Coronary artery (tissue), 2 donors: ENCODE results near the gene PTGR2.

Experiments used
- DNase-seq: peaks from one replicate; pipeline ENCODE4 v3.0.0-alpha.2; 2017; ENCODE audit warnings: low spot score
- H3K27ac ChIP-seq, 2 donors: fragments of 200-600 bp; sonication (generic); one replicate each; pipeline ENCODE4 v1.5.1; 2016 to 2019
- H3K4me3 ChIP-seq: fragments of 200-600 bp; sonication (generic); 2 replicates; pipeline ENCODE4 v1.5.1; 2016; ENCODE audit warnings: mild to moderate bottlenecking, moderate library complexity
- CTCF ChIP-seq: fragments of 200-600 bp; sonication (generic); IDR thresholded peaks from one replicate; pipeline ENCODE4 v1.5.1; 2019; ENCODE audit warnings: antibody characterized with exemption

The PTGR2 gene

GRCh38 chr14:73851567-73852382, at the start of gene PTGR2:
TSS of gene PTGR2 (plus strand) at chr14:73851831. CDS start at chr14:73858863, 7,032 bp downstream.
- DNase-seq, result peak; percentile 98
- TF ChIP-seq CTCF, result no peak
- Histone ChIP-seq H3K4me3 (peak within 1 kb of the TSS; percentile 74), H3K27ac (peak within 1 kb of the TSS; percentile 90 to 93)

GRCh38 chr14:73802431-73803188, 49.0 kb upstream of the PTGR2 start:
- Histone ChIP-seq H3K27ac (peak overlapping the region in 1 of 2 donors; percentile 10), H3K4me3 (no peak overlapping the region)
- TF ChIP-seq CTCF, result no peak
- no peak for DNase-seq

- TF ChIP-seq CTCF, result no peak
- no peak for DNase-seq
- no peak overlapping the region for H3K4me3 ChIP-seq
- no peak overlapping the region for H3K27ac ChIP-seq
These were observed 47.0 kb upstream of the PTGR2 start for GRCh38 chr14:73804636-73805035.

- H3K27ac ChIP-seq, result no peak overlapping the region
- no peak for TF ChIP-seq CTCF
- DNase-seq, result no peak
These were observed 44.2 kb upstream of the PTGR2 start for GRCh38 chr14:73807457-73807856.

GRCh38 chr14:73809391-73809790, 42.2 kb upstream of the PTGR2 start:
- TF ChIP-seq CTCF, result no peak
- Histone ChIP-seq H3K4me3 (no peak overlapping the region), H3K27ac (no peak overlapping the region)
- DNase-seq, result no peak

More at GRCh38 chr14:73807457-73807856, 44.2 kb upstream of the PTGR2 start:
- H3K4me3 ChIP-seq, result no peak overlapping the region

- H3K27ac ChIP-seq, result no peak overlapping the region
- DNase-seq, result no peak
- H3K4me3 ChIP-seq, result no peak overlapping the region
- no peak for TF ChIP-seq CTCF
These were observed 41.0 kb upstream of the PTGR2 start for GRCh38 chr14:73810478-73811163.
